Ureter (tissue), 1 donor: Measurements from ENCODE around the gene RNF212. TPM values are rescaled to one million over a fixed set of nuclear protein-coding genes. Genes with fewer than 3 reads are reported as not detected.

ENCODE experiments used
- DNase-seq: peaks from one replicate; pipeline ENCODE4 v3.0.0-alpha.2; 2020; ENCODE audit warnings: low spot score
- total RNA-seq: library from RNA; stranded (reverse); gene quantifications from one replicate; pipeline ENCODE4 v1.2.4, GENCODE V29; 2023
- donor health status: DM: yes; HTN: yes; CAD: no.

RNF212 gene
- total RNA-seq, 1 donor from 2014 or later = 5.1 TPM

- no peak for DNase-seq
These were observed 2.3 kb upstream of the RNF212 start for GRCh38 chr4:1115528-1116293.

DNA sequence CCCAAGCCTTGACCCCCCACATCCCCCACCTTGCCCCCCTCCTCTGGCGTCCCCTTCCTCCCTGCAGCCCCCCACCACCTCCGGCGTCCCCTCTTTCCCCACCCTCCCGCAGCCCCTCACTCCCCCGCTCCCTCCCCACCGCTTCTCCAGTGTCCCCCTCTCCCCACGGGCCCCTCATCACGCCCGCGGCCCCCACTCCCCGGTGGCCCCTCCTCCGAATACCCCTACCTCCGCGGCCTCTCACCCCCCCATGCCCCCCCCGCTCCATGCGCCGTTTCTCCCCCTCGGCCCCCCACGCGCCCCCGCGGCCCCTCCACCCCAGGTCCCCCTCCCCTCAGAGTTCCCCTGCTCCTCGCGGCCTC is 562 bp downstream of the RNF212 start:
- DNase-seq = no peak

- no peak for DNase-seq
These were observed 1.1 kb downstream of the RNF212 start for GRCh38 chr4:1112174-1112820.

- DNase-seq = no peak
These were observed 2.0 kb downstream of the RNF212 start for GRCh38 chr4:1111259-1111809.

DNA sequence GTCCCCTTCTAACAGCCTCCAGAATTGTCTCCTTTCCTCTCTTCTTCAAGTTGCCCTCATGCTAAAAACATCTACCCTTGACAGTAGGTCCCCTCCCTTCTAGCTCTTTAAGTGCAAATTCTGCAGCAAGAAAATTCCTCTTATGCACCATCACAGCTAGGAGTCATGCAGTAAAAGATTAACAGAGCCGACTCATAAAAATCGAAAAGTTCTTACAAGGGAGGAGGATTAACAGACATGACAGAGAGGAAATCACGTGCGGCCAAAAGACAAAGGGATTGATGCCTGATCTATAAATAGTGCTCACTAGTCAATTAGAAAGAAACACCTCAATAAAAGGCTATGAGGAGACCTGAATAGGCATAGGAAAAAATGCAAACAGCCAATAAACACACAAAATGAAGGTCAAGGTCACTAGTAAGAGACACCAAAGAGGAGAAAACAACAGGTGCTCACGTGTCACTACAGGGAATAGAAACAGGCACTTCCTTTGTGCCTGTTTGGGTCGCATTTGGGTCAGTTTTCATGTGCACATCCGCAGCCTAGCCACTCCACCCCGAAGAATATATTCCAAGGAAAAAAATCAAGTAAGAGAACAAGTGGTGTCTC is 3.4 kb downstream of the RNF212 start:
- no peak for DNase-seq

DNA sequence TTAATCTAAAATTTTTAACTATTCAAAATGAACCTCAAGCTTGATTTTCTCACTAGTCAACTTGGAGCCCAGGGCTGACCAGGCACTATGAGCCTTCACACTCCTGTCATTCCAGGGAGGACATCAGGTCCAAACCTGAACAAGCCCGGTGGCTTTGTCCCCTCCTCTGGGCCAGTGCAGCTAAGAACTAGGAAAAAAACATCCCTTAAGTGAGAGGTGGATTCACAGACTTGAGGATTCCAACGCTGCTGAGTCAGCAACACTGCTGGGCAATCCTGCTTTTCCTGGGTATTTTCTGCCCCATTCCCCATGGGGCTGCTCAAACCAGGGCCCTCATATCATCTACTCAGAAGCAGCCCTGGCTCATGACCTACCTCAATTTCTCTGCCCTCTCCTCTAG is 4.0 kb downstream of the RNF212 start:
- DNase-seq = peak; percentile 3

GRCh38 chr4:1105662-1106061 is 7.7 kb downstream of the RNF212 start:
- DNase-seq = no peak

- DNase-seq = no peak
These were observed 8.3 kb downstream of the RNF212 start for GRCh38 chr4:1105067-1105466.

DNA sequence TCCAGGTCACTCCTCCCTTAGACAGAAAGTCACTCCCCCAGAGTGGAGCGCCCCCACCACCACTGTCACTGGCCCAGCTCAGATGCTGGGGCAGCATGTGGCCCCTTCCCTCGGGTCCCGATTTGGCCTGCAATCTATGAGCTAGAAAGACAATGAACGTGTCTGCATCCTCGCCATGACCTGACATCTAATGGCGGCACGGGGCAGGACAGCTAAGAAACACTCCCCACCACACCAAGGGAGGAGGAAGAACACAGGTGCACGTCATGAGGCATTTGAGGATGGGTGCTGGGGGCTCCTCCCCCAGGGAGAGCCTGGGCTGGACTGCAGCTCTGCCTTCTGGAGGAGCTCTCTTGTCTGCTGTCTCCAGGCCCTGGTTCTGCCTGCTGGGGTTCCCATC is 8.7 kb downstream of the RNF212 start:
- DNase-seq = no peak

GRCh38 chr4:1099684-1100335 is 13.6 kb downstream of the RNF212 start:
- peak; percentile 19 for DNase-seq

- peak; percentile 25 for DNase-seq
These were observed 14.1 kb downstream of the RNF212 start for GRCh38 chr4:1099270-1099669.

DNA sequence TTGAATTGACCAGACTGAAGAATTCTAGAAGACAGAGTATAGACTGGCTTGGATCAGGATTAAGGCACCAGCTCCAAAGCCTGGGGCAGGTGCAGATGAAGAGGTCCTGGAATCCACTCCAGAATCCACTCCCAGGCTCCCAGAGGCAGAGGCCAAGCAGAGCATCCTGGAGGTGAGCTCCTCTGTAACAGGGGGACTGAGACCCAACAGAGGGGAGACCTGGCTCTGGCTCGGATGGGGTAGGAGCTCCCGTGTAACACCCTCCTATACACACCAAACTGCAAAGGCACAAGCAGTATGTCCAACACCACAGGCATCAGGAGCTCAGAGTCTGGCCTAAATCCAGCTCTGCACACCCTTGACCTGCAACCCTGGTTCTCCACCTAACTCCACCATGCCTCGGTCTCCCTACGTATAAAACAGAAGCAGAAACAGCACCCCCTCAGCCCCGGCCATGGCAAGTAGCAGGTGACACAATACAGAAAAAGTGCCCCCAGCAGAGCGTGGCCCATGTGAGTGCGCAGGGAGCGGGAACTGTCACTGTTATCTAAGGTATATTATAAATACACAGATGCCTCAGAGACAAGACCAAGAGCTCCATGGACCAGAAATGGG is 14.9 kb downstream of the RNF212 start:
- DNase-seq = peak; percentile 29

DNA sequence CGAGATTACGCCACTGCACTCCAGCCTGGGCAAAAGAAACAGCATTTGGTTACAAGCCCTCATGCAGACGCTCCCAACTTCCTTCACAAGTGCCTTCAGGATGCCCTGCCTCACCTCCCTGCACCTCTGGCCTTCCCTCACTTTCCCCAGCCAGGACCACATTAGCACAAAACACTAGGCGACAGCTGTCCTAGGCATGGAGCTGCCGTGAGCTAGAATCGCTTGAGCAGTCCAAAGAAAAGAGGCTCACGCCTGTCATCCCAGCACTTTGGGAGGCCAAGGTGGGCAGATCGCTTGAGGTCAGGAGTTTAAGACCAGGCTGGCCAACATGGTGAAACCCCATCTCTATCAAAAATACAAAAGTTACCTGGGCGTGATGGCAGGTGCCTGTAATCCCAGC is 15.8 kb downstream of the RNF212 start:
- DNase-seq = no peak

DNA sequence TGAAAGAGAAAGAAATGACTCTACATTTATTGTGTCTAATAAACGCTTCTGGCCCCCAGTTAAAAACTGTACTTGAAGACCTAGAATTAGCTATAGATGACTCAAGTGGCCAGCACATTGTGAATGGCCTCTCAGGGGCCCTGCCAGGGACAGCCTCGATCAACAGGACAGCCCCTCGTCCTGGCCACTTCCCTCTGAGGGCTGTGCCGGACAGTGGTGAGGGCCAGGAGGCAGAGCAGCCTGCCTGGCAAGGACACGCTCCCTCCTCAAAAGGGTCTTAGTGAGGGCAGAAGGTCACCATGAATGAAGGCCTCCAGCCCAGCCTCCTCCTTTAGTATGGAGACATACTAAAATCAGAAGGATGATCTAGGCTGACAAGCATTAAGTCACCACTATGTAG is 16.5 kb downstream of the RNF212 start:
- no peak for DNase-seq

DNA sequence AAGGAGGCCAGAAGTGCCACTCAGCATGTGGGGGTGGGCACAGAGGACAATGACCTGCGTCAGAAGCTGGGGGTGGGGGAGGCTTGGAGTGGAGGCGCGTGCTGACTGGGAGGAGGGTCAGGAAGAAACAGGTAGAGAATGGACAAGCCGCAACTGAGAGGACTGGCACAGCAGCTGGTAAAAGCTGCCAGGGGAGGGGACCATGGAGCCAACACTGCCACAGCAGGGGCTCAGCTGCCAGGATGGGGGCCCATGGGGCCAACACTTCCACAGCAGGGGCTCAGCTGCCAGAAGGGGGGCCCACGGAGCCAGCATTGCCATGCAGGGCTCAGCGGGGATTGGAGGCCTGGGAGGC is 19.1 kb downstream of the RNF212 start:
- no peak for DNase-seq

DNA sequence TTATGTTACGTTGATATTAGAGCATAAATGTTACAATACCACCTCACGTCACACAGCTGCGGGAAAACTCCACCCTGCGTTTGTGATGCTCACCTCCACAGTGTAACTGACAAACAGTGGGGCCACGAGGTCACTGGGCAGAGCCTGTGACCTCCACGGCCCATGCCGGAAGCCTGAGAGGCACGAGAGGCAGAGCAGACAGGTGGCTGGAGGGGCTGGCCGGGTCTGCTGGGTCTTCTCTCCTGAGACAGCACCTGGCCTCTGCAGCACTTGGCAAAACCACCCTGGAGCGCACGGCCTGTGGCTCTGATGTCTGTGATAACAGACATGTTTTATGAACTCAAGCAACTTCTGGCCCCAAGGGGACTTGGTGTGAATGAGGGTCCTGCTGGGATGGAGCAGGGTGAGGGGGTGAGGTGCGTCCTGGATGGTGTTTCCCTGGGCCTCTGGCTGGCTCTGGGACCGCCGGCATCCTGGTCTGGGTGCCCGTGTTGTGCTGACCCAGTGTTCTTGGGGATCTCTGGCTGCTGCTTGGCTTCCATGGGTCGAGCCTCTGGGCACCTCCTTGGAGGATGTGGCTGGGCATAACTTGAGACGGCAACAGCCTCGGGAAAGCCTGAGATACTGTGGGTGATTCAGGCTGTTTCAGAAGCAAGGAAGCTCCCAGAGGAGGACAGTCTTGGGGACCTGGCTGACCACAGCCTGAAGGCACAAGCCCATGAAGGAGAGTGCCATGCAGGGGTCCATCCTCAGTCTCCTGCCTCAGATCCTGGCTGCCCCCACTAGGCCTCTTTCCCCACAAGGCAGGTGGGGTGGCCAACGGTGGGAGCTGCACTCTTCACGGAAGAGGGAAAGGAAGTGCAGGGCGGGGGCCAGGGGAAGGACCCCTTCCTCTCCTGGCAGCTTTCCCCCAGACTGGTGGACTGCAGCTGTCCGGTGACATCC is 19.7 kb downstream of the RNF212 start:
- DNase-seq = no peak

- DNase-seq = no peak
These were observed 20.4 kb downstream of the RNF212 start for GRCh38 chr4:1092983-1093361.

- DNase-seq = no peak
These were observed 21.1 kb downstream of the RNF212 start for GRCh38 chr4:1092026-1092982.

GRCh38 chr4:1091561-1091995 is 21.8 kb downstream of the RNF212 start:
- no peak for DNase-seq
